PFSK-1 (cell line): ENCODE data around the gene ZNF319.

Experiments
- FOXP2 ChIP-seq: optimal IDR thresholded peaks from 2 replicates; pipeline ENCODE3; 2011; ENCODE audit warnings: borderline replicate concordance, control low read depth, inconsistent platforms; ENCODE audit not compliant: insufficient read depth; ENCODE audit errors: extremely low read length, extremely low read depth
- POLR2AphosphoS5 ChIP-seq: IDR thresholded peaks from 2 replicates; pipeline ENCODE4 v1.6.1; 2012; ENCODE audit warnings: low read depth, mild to moderate bottlenecking, control low read depth, low read length, moderate library complexity
- SIN3A ChIP-seq: IDR thresholded peaks from 2 replicates; pipeline ENCODE4 v1.6.1; 2012; ENCODE audit warnings: mild to moderate bottlenecking, low read length, moderate library complexity, borderline replicate concordance; ENCODE audit not compliant: insufficient read depth
- TAF1 ChIP-seq: IDR thresholded peaks from 2 replicates; pipeline ENCODE4 v1.6.1; 2012; ENCODE audit warnings: low read length, control low read depth, borderline replicate concordance; ENCODE audit not compliant: insufficient read depth
- TF ChIP-seq, protein P1 (sequence below), 2 experiments: IDR thresholded peaks; 2 replicates each; pipeline versions ENCODE4 v1.6.1 to v1.8.0; 2011 to 2012; ENCODE audit warnings: low read depth in 2 of 2, low read length in 2 of 2, control low read depth in 1 of 2, inconsistent platforms in 1 of 2, mild to moderate bottlenecking in 1 of 2, moderate library complexity in 1 of 2; ENCODE audit not compliant: insufficient read depth in 1 of 2

The ZNF319 gene

DNA sequence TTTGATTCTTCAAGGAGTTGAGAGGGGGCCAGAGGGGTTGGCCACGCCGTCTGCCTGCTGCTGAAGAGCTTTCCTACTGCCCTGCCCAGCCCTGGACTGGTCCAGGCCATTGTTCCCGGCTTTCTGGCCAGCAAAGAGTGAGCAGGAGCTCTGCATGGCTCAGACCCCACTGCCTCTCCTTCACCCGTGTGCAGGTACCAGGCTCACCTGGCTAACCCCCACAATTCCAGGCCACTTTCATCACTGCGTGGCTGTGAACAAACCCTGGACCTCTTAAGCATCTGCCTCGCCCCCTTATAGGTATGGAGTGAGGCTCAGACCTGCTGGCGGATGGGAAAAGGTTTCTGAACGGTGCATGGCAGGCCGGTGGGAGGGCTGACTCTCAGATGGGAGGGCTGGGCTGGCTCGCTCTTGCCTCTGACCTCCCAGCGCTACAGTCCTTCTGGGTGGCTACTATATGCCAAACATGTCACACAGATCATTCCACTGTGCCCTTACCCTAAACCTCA is 8.9 kb downstream of the ZNF319 start:
- TF ChIP-seq, protein P1, sequence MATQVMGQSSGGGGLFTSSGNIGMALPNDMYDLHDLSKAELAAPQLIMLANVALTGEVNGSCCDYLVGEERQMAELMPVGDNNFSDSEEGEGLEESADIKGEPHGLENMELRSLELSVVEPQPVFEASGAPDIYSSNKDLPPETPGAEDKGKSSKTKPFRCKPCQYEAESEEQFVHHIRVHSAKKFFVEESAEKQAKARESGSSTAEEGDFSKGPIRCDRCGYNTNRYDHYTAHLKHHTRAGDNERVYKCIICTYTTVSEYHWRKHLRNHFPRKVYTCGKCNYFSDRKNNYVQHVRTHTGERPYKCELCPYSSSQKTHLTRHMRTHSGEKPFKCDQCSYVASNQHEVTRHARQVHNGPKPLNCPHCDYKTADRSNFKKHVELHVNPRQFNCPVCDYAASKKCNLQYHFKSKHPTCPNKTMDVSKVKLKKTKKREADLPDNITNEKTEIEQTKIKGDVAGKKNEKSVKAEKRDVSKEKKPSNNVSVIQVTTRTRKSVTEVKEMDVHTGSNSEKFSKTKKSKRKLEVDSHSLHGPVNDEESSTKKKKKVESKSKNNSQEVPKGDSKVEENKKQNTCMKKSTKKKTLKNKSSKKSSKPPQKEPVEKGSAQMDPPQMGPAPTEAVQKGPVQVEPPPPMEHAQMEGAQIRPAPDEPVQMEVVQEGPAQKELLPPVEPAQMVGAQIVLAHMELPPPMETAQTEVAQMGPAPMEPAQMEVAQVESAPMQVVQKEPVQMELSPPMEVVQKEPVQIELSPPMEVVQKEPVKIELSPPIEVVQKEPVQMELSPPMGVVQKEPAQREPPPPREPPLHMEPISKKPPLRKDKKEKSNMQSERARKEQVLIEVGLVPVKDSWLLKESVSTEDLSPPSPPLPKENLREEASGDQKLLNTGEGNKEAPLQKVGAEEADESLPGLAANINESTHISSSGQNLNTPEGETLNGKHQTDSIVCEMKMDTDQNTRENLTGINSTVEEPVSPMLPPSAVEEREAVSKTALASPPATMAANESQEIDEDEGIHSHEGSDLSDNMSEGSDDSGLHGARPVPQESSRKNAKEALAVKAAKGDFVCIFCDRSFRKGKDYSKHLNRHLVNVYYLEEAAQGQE (IDR thresholded peaks at IDR 0.05; ENCODE audit: insufficient read depth in 1 of 2, low read depth in 2 of 2, low read length in 2 of 2), result no peak
- no peak for TF ChIP-seq FOXP2
- no peak for TF ChIP-seq TAF1
- no peak for TF ChIP-seq SIN3A
- TF ChIP-seq POLR2AphosphoS5, result no peak

GRCh38 chr16:57988929-57989328 is 11.5 kb downstream of the ZNF319 start:
- TF ChIP-seq, protein P1 (IDR thresholded peaks at IDR 0.05; ENCODE audit: insufficient read depth in 1 of 2, low read depth in 2 of 2, low read length in 2 of 2), result no peak
- TF ChIP-seq SIN3A (no peak), POLR2AphosphoS5 (no peak), FOXP2 (no peak), TAF1 (no peak)

GRCh38 chr16:57987441-57988177 is 12.9 kb downstream of the ZNF319 start:
- TF ChIP-seq POLR2AphosphoS5 (no peak), SIN3A (no peak), FOXP2 (no peak), TAF1 (no peak)
- TF ChIP-seq, protein P1 (IDR thresholded peaks at IDR 0.05; ENCODE audit: insufficient read depth in 1 of 2, low read depth in 2 of 2, low read length in 2 of 2), result no peak

DNA sequence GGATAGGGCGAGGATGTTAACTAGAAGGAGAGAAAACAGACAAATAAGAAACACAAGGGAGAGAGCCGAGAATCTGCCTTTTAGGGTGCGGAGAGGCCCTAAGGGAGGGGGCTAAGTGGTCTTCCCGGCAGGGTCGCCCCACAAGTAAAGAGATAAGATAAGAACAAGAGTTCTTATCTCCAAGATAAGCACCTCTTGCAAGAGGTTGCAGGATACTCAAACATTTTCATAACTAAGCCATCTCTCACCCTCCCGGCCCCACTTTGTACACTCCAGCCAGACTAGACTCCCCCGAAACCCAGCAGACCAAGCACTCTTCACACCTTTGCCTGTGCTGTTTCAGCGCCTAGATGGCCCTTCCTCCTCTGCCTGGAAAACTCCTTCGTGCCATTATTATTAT is 14.3 kb downstream of the ZNF319 start:
- no peak for TF ChIP-seq TAF1
- no peak for TF ChIP-seq POLR2AphosphoS5
- TF ChIP-seq SIN3A, result no peak
- TF ChIP-seq FOXP2, result no peak
- TF ChIP-seq, protein P1 (IDR thresholded peaks at IDR 0.05; ENCODE audit: insufficient read depth in 1 of 2, low read depth in 2 of 2, low read length in 2 of 2), result no peak
